GM19372 (cell line): ENCODE results near the gene STK40.

ENCODE experiments used
- ATAC-seq: cut with Tn5 transposase; IDR thresholded peaks from one replicate; pipeline ENCODE4 v1.9.1; 2021; ENCODE audit warnings: mild to moderate bottlenecking, low read depth, moderate library complexity; ENCODE audit not compliant: unreplicated experiment

Gene STK40

GRCh38 chr1:36398370-36398977 is 12.8 kb upstream of the STK40 start:
- ATAC-seq, result no peak

GRCh38 chr1:36397378-36398230 is 11.9 kb upstream of the STK40 start, which contains the start of gene LSM10:
Gene LSM10, minus strand, starts transcription at chr1:36397908. Its CDS starts 3,779 bp downstream, at chr1:36394129.
- ATAC-seq, result peak; percentile 88

- peak; percentile 20 for ATAC-seq
Observed at GRCh38 chr1:36397083-36397377, 11.3 kb upstream of the STK40 start.

GRCh38 chr1:36396359-36396758 is 10.6 kb upstream of the STK40 start:
- ATAC-seq, result no peak

- no peak for ATAC-seq
Observed at GRCh38 chr1:36393686-36394085, 8.0 kb upstream of the STK40 start.

- ATAC-seq, result no peak
Observed at GRCh38 chr1:36392836-36393235, 7.1 kb upstream of the STK40 start.

- ATAC-seq, result no peak
Observed at GRCh38 chr1:36391271-36391670, 5.5 kb upstream of the STK40 start.

GRCh38 chr1:36390411-36390810 is 4.7 kb upstream of the STK40 start:
- ATAC-seq, result no peak

GRCh38 chr1:36389999-36390398 is 4.3 kb upstream of the STK40 start:
- no peak for ATAC-seq

GRCh38 chr1:36389261-36389660 is 3.5 kb upstream of the STK40 start:
- ATAC-seq, result no peak

GRCh38 chr1:36387141-36387949 is 1.6 kb upstream of the STK40 start:
- ATAC-seq, result no peak

- ATAC-seq, result peak; percentile 38
Observed at GRCh38 chr1:36386265-36387140, 779 bp upstream of the STK40 start.

- ATAC-seq, result no peak
Observed at GRCh38 chr1:36384542-36385409, 948 bp downstream of the STK40 start.

GRCh38 chr1:36383240-36383639 is 2.5 kb downstream of the STK40 start:
- no peak for ATAC-seq

- ATAC-seq, result no peak
Observed at GRCh38 chr1:36382669-36383068, 3.1 kb downstream of the STK40 start.

GRCh38 chr1:36382231-36382630 is 3.5 kb downstream of the STK40 start:
- no peak for ATAC-seq

GRCh38 chr1:36381405-36381804 is 4.3 kb downstream of the STK40 start:
- no peak for ATAC-seq

- no peak for ATAC-seq
Observed at GRCh38 chr1:36380782-36381181, 4.9 kb downstream of the STK40 start.

GRCh38 chr1:36380143-36380619 is 5.5 kb downstream of the STK40 start:
- no peak for ATAC-seq
